ENCODE results near the gene COL28A1.

DNA sequence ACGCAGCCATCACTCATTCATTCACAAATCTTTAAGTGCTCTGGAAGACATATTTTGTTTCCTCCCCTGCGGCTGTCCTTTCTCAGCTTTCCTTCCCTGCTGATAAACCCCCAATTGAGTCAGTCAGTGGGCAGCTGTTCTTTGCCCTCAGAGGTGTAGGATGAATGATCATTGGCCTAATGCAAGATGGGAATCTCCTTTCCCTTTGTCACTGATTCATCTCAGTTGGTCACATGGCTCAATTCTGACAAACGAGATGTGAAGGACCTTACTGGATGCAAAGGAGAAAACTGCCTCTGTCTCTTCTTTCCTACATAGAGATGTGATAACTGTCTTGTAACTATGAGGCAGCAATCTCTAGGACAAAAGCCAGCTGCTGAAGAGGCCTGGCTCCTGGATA lies 44.6 kb downstream of the COL28A1 start:
- no peak for TF ChIP-seq CTCF (IDR thresholded peaks at IDR 0.05; ENCODE audit: insufficient read depth, low read length, poor library complexity, severe bottlenecking)
- no peak for TF ChIP-seq EZH2phosphoT487 (conservative IDR thresholded peaks at IDR 0.05; ENCODE audit: low read length)

Data from SU-DHL-6 (cell line).